SK-N-SH treated with all-trans-retinoic acid at 6 μM for 48 hours (cell line): ENCODE data around the gene NQO1.

Experiments
- CSDC2 ChIP-seq: fragments of 250-450 bp; sonication (Bioruptor Pico); IDR thresholded peaks from 2 replicates; pipeline ENCODE4 v1.5.0; 2020; ENCODE audit warnings: mild to moderate bottlenecking, moderate library complexity
- OSR1 ChIP-seq: fragments of 250-450 bp; sonication (Bioruptor Pico); IDR thresholded peaks from 2 replicates; pipeline ENCODE4 v1.8.0; 2022; ENCODE audit warnings: moderate library complexity, mild to moderate bottlenecking, inconsistent platforms
- RARB ChIP-seq: fragments of 250-450 bp; sonication (Bioruptor Pico); IDR thresholded peaks from 2 replicates; pipeline ENCODE4 v1.8.0; 2021; ENCODE audit warnings: mild to moderate bottlenecking, moderate library complexity
- SNAI2 ChIP-seq: fragments of 250-450 bp; sonication (Bioruptor Pico); IDR thresholded peaks from 2 replicates; pipeline ENCODE4 v1.5.0; 2020; ENCODE audit warnings: mild to moderate bottlenecking, moderate library complexity
- TOX ChIP-seq: fragments of 250-450 bp; sonication (Bioruptor Pico); IDR thresholded peaks from 2 replicates; pipeline ENCODE4 v1.8.0; 2021; ENCODE audit warnings: mild to moderate bottlenecking, moderate library complexity, borderline replicate concordance
- ZNF70 ChIP-seq: fragments of 450-650 bp; formaldehyde crosslinking; IDR thresholded peaks from 2 replicates; pipeline ENCODE4 v1.5.0; 2020; ENCODE audit warnings: mild to moderate bottlenecking, moderate library complexity
- ZNF8 ChIP-seq: fragments of 450-650 bp; formaldehyde crosslinking; IDR thresholded peaks from 2 replicates; pipeline ENCODE4 v1.5.0; 2020; ENCODE audit warnings: mild to moderate bottlenecking, moderate library complexity
- TF ChIP-seq, protein P1 (sequence below): fragments of 250-450 bp; sonication (Bioruptor Pico); IDR thresholded peaks from 2 replicates; pipeline ENCODE4 v1.5.1; 2020; ENCODE audit warnings: low read depth, mild to moderate bottlenecking, moderate library complexity
- TF ChIP-seq, protein P2 (sequence below): fragments of 250-450 bp; sonication (Bioruptor Pico); IDR thresholded peaks from 2 replicates; pipeline ENCODE4 v1.5.0; 2020; ENCODE audit warnings: mild to moderate bottlenecking, moderate library complexity

DNA sequence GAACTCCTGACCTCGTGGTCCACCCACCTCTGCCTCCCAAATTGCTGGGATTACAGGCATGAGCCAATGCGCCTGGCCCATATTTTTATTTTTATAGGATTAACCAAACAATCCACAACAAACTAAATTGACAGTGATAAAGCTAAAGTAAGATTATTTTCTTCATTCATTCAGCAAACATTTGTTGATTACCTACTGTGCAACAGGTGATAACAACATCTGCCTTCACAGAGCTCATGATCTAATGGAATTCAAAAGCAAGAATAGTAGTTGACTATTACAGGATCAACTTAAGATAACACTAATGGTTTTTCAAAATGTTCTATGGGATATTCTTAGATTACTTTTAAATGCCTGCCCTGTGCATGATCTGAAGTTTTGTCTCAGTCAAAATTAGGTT is 37.8 kb downstream of the NQO1 start:
- TF ChIP-seq TOX (CRISPR knock-in tag) = no peak
- TF ChIP-seq ZNF70 (CRISPR knock-in tag) = no peak
- no peak for TF ChIP-seq CSDC2 (CRISPR knock-in tag)
- TF ChIP-seq, protein P1, sequence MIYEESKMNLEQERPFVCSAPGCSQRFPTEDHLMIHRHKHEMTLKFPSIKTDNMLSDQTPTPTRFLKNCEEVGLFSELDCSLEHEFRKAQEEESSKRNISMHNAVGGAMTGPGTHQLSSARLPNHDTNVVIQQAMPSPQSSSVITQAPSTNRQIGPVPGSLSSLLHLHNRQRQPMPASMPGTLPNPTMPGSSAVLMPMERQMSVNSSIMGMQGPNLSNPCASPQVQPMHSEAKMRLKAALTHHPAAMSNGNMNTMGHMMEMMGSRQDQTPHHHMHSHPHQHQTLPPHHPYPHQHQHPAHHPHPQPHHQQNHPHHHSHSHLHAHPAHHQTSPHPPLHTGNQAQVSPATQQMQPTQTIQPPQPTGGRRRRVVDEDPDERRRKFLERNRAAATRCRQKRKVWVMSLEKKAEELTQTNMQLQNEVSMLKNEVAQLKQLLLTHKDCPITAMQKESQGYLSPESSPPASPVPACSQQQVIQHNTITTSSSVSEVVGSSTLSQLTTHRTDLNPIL (CRISPR knock-in tag) = no peak
- TF ChIP-seq, protein P2, sequence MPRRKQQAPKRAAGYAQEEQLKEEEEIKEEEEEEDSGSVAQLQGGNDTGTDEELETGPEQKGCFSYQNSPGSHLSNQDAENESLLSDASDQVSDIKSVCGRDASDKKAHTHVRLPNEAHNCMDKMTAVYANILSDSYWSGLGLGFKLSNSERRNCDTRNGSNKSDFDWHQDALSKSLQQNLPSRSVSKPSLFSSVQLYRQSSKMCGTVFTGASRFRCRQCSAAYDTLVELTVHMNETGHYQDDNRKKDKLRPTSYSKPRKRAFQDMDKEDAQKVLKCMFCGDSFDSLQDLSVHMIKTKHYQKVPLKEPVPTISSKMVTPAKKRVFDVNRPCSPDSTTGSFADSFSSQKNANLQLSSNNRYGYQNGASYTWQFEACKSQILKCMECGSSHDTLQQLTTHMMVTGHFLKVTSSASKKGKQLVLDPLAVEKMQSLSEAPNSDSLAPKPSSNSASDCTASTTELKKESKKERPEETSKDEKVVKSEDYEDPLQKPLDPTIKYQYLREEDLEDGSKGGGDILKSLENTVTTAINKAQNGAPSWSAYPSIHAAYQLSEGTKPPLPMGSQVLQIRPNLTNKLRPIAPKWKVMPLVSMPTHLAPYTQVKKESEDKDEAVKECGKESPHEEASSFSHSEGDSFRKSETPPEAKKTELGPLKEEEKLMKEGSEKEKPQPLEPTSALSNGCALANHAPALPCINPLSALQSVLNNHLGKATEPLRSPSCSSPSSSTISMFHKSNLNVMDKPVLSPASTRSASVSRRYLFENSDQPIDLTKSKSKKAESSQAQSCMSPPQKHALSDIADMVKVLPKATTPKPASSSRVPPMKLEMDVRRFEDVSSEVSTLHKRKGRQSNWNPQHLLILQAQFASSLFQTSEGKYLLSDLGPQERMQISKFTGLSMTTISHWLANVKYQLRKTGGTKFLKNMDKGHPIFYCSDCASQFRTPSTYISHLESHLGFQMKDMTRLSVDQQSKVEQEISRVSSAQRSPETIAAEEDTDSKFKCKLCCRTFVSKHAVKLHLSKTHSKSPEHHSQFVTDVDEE (CRISPR knock-in tag) = no peak
- TF ChIP-seq ZNF8 (CRISPR knock-in tag) = no peak
- no peak for TF ChIP-seq OSR1 (CRISPR knock-in tag)
- TF ChIP-seq SNAI2 (CRISPR knock-in tag) = no peak
- no peak for TF ChIP-seq RARB
